Omental fat pad (tissue), 4 donors: ENCODE measurements around the gene FLYWCH1. TPM values are rescaled to one million over a fixed set of nuclear protein-coding genes. Genes with fewer than 3 reads are reported as not detected.

Experiments used
- ATAC-seq: fragments of 150-250 bp; one replicate; pipeline ENCODE4 v1.9.1; 2016; ENCODE audit warnings: mild to moderate bottlenecking, moderate library complexity; ENCODE audit not compliant: low FRiP score
- DNase-seq: peaks from one replicate; pipeline ENCODE4 v3.0.0-alpha.2; 2019; ENCODE audit warnings: low spot score
- total RNA-seq, 4 donors: library from RNA; depleted of rRNA; stranded (reverse); fragments of >200 nt; gene quantifications; one replicate each; pipeline ENCODE4 v1.1.0, GENCODE V29; 2016
- TF ChIP-seq, protein P1 (sequence below), 3 donors: fragments of 450-650 bp; IDR thresholded peaks; one replicate each; pipeline ENCODE4 v1.5.1; 2016 to 2017; ENCODE audit warnings: antibody characterized with exemption in 3 of 3, mild to moderate bottlenecking in 3 of 3, moderate library complexity in 2 of 3

FLYWCH1 gene
- total RNA-seq, 4 donors from 2014 or later: 14.8 to 45.6 (median 26.6) TPM

DNA sequence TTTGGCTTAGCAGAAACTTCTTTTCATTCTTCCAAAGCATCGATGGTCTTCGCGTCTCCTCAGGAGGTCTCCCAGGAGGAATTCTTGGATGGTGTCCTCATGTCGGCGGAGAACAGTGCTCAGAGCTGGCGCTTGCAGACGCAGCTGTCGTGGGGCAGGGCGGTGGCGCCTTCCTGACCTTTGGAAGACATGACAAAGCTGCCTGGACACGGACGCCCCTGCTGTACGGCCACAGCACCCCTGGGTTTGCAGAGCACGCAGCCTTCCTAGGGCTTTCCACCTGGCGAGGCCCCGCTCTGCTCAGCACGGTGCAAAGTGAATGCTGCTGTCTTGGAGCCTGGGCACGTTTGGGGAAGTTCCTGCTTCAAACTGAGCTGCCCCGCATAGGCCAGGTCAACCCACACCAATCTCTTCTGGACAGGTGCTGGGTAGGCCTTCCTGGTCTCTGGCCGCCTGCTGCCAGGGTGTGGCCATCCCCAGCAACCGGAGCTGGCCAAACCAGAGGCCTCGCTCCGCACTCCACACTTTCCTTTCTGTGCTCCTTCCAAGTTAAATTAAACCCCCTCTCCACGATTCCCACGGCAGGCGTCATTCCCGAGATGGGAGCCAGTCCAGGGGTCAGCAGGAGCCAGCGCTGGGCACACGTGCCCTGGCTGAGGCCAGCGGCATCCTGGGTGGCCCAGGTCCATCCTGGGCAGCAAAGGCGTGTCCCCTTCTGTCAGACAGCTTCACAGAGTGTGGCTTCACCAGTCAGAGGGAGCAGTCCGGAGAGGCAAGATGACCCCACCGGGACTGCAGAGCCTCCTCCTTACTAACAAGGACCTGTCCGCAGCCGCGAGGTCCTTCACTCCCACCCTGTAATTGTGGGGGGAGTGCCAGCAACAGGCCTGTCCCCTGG, 37.3 kb downstream of the FLYWCH1 start:
- DNase-seq (no peak), ATAC-seq (no peak)
- TF ChIP-seq, protein P1, sequence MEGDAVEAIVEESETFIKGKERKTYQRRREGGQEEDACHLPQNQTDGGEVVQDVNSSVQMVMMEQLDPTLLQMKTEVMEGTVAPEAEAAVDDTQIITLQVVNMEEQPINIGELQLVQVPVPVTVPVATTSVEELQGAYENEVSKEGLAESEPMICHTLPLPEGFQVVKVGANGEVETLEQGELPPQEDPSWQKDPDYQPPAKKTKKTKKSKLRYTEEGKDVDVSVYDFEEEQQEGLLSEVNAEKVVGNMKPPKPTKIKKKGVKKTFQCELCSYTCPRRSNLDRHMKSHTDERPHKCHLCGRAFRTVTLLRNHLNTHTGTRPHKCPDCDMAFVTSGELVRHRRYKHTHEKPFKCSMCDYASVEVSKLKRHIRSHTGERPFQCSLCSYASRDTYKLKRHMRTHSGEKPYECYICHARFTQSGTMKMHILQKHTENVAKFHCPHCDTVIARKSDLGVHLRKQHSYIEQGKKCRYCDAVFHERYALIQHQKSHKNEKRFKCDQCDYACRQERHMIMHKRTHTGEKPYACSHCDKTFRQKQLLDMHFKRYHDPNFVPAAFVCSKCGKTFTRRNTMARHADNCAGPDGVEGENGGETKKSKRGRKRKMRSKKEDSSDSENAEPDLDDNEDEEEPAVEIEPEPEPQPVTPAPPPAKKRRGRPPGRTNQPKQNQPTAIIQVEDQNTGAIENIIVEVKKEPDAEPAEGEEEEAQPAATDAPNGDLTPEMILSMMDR (IDR thresholded peaks at IDR 0.05): no peak

DNA sequence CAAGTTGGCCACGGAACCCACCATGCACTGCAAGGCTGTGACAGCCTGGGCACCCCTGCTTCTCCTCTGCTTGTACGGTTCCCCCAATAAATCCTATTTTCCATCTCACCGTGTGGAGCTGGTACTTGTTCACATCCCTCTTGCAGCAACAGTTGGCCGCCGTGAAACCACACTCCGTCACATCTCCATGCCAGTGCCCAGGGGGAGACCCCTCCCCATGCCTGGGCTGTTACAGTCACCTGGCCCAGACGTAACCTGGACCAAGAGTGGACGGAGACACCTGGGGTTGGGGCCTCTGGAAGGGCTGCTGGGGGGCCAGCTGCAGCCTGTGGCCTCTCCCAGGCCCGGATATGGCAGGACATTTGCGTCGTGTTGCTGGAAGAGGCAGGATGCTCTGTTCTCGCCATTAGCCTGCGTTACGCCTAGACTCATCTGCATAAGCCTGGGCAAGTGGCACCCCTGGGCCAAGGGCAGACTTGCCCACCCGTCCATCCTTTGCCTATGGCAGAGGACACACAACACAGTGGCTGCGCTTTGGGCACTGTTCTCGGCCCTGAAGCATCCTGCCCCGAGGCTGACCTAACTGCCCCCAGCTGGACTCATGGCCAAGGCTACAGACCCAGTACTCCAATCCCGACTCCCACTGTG, 38.1 kb downstream of the FLYWCH1 start:
- DNase-seq (no peak), ATAC-seq (no peak)
- TF ChIP-seq, protein P1 (IDR thresholded peaks at IDR 0.05): no peak

DNA sequence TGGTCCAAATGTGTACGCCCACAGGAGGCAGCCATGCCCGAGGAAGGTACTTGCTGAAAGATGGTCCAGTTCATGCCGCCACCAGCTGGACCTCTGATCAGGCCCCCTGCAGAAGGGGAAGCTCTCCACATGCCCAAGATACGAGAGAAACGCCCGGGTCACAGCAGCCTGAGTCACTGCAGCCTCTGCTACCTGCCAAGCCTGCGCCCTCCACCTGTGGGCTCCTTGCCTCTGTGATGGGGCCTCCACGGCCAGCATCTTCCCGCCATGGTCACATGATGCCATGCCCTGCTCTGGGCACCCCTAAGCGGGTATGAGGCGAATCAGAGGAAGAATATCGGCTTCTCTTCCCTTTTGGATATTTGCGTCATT, 38.6 kb downstream of the FLYWCH1 start:
- TF ChIP-seq, protein P1 (IDR thresholded peaks at IDR 0.05): no peak
- ATAC-seq (no peak), DNase-seq (no peak)

DNA sequence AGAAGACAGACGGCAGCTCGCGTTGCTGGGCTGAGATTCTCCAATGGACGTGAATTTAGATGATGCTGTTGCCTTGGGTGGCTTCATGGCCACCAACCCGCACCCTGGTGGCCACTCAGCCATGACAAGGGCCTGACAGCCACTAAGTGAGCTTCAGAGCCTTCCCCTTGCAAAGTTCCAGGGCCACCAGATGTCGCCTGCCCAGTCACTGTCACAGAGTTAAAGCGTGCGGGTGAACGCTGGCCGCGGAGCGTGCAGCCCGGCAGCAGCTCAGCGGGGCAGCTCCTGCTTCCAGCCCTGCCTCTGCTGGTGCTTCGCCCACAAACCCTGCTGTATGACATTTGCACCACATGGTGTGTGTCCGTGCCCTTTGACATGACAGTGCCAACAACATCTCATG, 39.0 kb downstream of the FLYWCH1 start:
- TF ChIP-seq, protein P1 (IDR thresholded peaks at IDR 0.05): no peak
- ATAC-seq: no peak
- DNase-seq: no peak

DNA sequence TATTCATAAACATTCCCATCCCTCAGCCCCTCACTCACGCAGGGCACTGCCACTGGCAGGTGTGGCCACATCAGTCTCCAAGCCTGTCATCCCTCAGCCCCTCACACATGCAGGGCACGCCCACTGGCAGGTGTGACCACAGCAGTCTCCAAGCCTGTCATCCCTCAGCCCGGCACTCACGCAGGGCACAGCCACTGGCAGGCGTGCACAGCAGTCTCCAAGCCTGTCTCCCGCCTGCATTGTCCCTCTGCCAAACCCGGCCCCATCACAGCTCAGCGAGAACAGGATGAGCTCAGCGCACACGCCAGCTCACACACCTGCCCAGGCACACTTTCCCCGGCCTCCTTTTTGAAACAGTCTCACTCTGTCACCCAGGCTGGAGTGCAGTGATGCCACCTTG, 40.9 kb downstream of the FLYWCH1 start:
- ATAC-seq (no peak), DNase-seq (no peak)
- TF ChIP-seq, protein P1 (IDR thresholded peaks at IDR 0.05): no peak

DNA sequence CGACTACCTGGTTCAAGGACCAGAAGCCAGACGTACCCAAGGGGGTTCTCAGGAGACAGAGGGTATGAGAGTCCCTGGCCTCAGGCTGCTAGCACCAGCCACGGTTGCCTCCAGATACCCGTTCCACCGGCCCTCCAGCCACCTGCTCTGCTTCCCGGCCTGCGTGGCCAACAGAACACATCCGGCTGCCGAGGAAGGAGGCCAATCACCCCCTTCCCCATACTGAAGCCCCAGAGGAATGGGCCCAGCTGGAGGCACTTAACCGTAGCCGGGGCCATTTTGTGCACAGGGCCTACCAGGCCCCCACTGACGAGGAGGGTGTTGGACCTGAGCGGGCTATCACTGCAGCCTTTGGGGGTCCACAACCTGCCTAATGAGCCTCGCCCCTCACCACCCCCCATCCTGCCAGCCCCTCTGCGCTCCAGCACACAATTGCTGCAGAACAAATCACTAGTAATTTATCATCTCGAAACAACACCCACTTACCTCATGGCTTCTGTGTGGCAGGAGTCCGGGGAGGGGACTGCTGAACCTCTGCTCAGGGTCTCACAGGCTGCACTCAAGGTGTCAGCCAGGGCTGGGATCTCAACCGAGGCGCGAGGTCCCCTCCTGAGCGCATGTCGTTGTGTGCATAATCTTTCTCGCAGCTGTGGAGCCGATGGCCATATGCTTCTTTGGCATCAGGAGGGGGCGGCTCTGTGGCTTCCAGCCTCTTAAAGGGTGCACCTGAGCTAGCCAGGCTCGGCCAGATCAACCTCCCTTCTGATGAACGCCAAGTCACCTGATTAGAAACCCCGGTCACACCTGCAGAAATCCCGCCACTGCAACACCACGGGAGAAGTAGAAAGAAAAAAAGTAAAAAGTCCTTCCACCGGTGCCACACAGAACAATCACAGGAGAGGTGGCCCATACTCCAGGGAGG, 42.2 kb downstream of the FLYWCH1 start:
- ATAC-seq: no peak
- TF ChIP-seq, protein P1 (IDR thresholded peaks at IDR 0.05): no peak
- no peak for DNase-seq
